SK-N-SH treated with all-trans-retinoic acid at 6 μM for 48 hours (cell line): ENCODE data around the gene EGFLAM.

Experiments used
- CREB5 ChIP-seq: fragments of 250-450 bp; sonication (Bioruptor Pico); IDR thresholded peaks from 2 replicates; pipeline ENCODE4 v1.5.1; 2020; ENCODE audit warnings: low read depth, mild to moderate bottlenecking, moderate library complexity
- OSR1 ChIP-seq: fragments of 250-450 bp; sonication (Bioruptor Pico); IDR thresholded peaks from 2 replicates; pipeline ENCODE4 v1.8.0; 2022; ENCODE audit warnings: moderate library complexity, mild to moderate bottlenecking, inconsistent platforms
- PATZ1 ChIP-seq: fragments of 250-450 bp; sonication (Bioruptor Pico); IDR thresholded peaks from 2 replicates; pipeline ENCODE4 v1.8.0; 2020; ENCODE audit warnings: mild to moderate bottlenecking, moderate library complexity, borderline replicate concordance
- PPARA ChIP-seq: fragments of 250-450 bp; sonication (Bioruptor Pico); IDR thresholded peaks from 2 replicates; pipeline ENCODE4 v1.5.0; 2020; ENCODE audit warnings: mild to moderate bottlenecking, borderline replicate concordance
- SNAI2 ChIP-seq: fragments of 250-450 bp; sonication (Bioruptor Pico); IDR thresholded peaks from 2 replicates; pipeline ENCODE4 v1.5.0; 2020; ENCODE audit warnings: mild to moderate bottlenecking, moderate library complexity
- TCF4 ChIP-seq: fragments of 250-450 bp; sonication (Bioruptor Pico); IDR thresholded peaks from 2 replicates; pipeline ENCODE4 v1.8.0; 2021; ENCODE audit warnings: mild to moderate bottlenecking, moderate library complexity, borderline replicate concordance
- TOX ChIP-seq: fragments of 250-450 bp; sonication (Bioruptor Pico); IDR thresholded peaks from 2 replicates; pipeline ENCODE4 v1.8.0; 2021; ENCODE audit warnings: mild to moderate bottlenecking, moderate library complexity, borderline replicate concordance
- TSHZ2 ChIP-seq: fragments of 250-450 bp; sonication (Bioruptor Pico); IDR thresholded peaks from 2 replicates; pipeline ENCODE4 v1.5.0; 2020; ENCODE audit warnings: mild to moderate bottlenecking, moderate library complexity
- ZFP3 ChIP-seq: fragments of 250-450 bp; sonication (Bioruptor Pico); IDR thresholded peaks from 2 replicates; pipeline ENCODE4 v1.5.0; 2020; ENCODE audit warnings: mild to moderate bottlenecking, moderate library complexity
- ZFP30 ChIP-seq: fragments of 450-650 bp; formaldehyde crosslinking; IDR thresholded peaks from 2 replicates; pipeline ENCODE4 v1.5.0; 2022; ENCODE audit warnings: mild to moderate bottlenecking, moderate library complexity
- ZNF565 ChIP-seq: fragments of 450-650 bp; formaldehyde crosslinking; conservative IDR thresholded peaks from 2 replicates; pipeline ENCODE4 v1.5.0; 2020; ENCODE audit warnings: low read depth, mild to moderate bottlenecking, moderate library complexity
- ZNF70 ChIP-seq: fragments of 450-650 bp; formaldehyde crosslinking; IDR thresholded peaks from 2 replicates; pipeline ENCODE4 v1.5.0; 2020; ENCODE audit warnings: mild to moderate bottlenecking, moderate library complexity

DNA sequence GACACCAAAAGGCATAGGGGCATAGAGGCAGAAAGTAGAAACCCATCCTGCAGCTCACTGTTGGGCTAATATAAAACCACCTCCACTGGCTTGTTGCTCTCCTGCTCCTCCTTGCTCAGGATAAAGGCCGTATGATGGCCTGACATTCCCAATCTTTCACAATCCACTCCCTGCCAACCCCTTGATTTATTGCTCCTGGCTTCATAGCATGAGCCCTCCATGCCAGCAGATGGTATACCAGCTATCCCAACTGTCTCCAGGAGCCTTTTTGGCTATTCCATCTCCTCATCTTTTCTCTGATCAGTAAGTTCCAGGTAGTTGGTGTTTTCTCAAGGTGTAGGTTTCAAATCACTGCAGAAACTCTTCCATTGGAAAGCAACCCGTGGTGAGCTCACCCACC lies 128.8 kb downstream of the EGFLAM start:
- TF ChIP-seq PATZ1 (CRISPR knock-in tag) (no peak), ZNF565 (CRISPR knock-in tag) (no peak), ZFP3 (CRISPR knock-in tag) (no peak), PPARA (CRISPR knock-in tag) (no peak), OSR1 (CRISPR knock-in tag) (no peak), TOX (CRISPR knock-in tag) (no peak), TSHZ2 (CRISPR knock-in tag) (no peak), TCF4 (CRISPR knock-in tag) (no peak), ZNF70 (CRISPR knock-in tag) (no peak), ZFP30 (CRISPR knock-in tag) (no peak), CREB5 (no peak), SNAI2 (CRISPR knock-in tag) (no peak)
